Fibroblast of villous mesenchyme (primary cell): ENCODE measurements around the gene NHSL1. TPM values are rescaled to one million over a fixed set of nuclear protein-coding genes. Genes with fewer than 3 reads are reported as not detected.
"Not testable (repeated sequence)": the region's sequence is repeated elsewhere in the genome, so short reads cannot be mapped to it uniquely, and the experiment has no call there.

Source experiments
- DNase-seq: peaks from one replicate; pipeline ENCODE4 v3.0.0-alpha.2; 2010; ENCODE audit warnings: low read depth
- H3K4me3 ChIP-seq: 2 replicates; pipeline ENCODE4 v1.5.1; 2011; ENCODE audit warnings: low read depth, mild to moderate bottlenecking, low read length
- total RNA-seq: library from RNA; depleted of rRNA; stranded (reverse); fragments of >200 nt; gene quantifications from 2 replicates; pipeline ENCODE4 v1.2.3, GENCODE V29; 2012
- TF ChIP-seq, protein P1 (sequence below): IDR thresholded peaks from 2 replicates; pipeline ENCODE4 v1.5.1; 2012; ENCODE audit warnings: low read depth, mild to moderate bottlenecking, low read length; ENCODE audit not compliant: insufficient read depth

Gene NHSL1
- total RNA-seq, 1 donor = 4.7 TPM

DNA sequence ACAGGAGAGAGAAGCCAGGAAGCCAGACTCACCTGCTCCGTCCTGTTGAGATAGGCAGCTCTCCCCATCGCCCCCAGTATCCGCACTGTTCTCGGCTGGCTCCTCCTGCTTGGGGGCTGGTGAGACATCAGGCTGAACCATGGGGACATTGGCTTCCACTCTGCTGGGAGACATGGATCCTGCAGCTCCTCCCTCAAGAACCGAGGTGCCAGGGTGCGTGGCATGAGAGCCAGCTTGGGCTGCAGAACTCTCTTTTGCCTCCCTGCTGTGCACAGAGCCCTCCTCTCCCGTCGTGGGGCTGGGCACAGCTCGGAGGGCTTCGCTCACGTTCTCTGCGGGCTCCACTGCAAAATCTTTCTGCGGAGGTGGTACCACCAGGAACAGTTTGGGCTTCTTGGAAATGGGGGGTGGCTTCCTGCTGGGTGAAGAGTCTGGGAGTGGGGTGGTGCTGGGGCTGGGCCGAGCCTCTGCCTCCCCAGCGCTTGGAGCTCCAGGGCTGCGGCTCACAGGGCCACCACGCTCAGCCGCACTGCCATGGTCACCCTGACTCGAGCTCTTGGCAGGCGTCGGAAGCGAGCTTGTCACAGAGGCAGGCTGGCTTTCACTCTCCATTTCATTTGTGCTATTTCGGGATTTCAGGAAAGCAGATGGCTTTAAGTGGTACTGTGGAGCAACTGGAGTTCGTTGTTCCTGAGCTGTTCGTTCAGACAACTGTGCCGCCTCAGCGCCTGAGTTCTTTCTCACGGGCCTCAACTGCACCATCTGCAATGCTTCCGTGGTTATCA, 68.7 kb downstream of the NHSL1 start:
- TF ChIP-seq, protein P1, sequence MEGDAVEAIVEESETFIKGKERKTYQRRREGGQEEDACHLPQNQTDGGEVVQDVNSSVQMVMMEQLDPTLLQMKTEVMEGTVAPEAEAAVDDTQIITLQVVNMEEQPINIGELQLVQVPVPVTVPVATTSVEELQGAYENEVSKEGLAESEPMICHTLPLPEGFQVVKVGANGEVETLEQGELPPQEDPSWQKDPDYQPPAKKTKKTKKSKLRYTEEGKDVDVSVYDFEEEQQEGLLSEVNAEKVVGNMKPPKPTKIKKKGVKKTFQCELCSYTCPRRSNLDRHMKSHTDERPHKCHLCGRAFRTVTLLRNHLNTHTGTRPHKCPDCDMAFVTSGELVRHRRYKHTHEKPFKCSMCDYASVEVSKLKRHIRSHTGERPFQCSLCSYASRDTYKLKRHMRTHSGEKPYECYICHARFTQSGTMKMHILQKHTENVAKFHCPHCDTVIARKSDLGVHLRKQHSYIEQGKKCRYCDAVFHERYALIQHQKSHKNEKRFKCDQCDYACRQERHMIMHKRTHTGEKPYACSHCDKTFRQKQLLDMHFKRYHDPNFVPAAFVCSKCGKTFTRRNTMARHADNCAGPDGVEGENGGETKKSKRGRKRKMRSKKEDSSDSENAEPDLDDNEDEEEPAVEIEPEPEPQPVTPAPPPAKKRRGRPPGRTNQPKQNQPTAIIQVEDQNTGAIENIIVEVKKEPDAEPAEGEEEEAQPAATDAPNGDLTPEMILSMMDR = no peak
- H3K4me3 ChIP-seq = no peak overlapping the region
- DNase-seq = no peak

DNA sequence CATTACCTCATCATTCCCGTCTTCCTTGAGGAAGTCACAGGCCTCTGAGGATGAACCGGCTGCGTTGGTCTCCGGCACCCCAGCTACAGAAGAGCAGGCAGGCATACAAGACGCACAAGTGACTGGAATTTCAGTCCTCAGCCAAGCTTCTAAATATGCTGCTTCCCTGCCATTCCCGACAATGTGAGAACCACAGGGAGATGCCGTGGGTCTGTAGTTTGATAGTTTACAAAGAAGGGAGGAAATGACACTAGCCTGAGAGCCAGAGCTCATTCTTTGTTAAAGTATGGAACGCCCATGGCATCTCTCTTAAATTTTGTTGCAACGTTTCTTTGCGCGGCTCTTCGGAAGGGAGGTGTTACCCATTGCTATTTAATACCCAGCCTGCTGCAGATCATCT, 69.5 kb downstream of the NHSL1 start:
- no peak for DNase-seq
- TF ChIP-seq, protein P1 = no peak
- H3K4me3 ChIP-seq = no peak overlapping the region

DNA sequence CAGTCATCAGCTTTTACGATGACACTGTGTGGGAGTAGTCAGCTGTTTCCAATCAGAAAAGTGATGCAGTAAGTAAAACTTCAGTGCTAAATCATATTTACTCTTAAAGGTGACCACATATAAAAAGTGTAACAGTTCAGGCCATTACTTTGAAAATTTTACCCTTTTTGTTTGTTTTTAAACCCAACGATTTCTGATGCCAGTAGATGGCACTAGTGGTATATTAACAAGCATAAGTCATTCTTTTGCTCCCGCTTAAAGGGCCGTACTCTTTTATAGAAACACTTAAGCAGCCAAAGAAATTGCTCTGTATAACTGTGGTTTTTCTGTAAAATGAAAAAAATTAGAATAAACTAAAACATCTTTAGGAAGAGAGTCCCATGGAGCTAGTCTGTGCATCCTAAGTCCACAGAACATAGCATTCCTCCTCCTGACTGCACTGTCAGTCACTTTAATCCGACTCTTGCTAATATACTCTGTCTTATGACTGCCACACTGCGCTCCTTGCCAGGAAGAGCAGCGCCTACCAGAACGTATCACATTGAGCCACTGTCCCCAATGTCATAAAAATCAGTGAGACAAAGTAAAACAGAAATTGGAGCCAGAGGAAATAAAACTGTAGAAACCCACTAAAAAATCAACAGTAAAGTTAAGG, 70.2 kb downstream of the NHSL1 start:
- TF ChIP-seq, protein P1 = peak; percentile 60
- H3K4me3 ChIP-seq = no peak overlapping the region
- DNase-seq = peak; percentile 67

DNA sequence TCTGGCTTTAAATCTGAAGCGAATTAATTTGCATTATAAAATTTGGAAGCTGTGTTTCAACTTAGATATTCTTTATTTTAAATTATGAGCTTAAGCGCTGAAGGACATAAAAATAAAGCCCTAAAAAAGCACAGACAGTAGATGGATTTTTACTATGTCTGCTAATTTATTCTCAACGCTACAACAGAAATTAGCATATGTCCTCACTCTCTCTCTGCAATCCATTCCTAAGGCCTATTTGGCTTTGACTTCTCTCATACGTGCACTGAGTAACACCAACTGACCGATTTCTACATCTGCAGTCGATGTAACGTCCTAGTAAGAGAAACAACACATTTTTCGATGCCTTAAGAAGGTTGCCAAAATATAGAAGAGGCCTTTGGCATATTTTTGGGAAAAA, 71.6 kb downstream of the NHSL1 start:
- TF ChIP-seq, protein P1 = no peak
- no peak for DNase-seq
- no peak overlapping the region for H3K4me3 ChIP-seq

DNA sequence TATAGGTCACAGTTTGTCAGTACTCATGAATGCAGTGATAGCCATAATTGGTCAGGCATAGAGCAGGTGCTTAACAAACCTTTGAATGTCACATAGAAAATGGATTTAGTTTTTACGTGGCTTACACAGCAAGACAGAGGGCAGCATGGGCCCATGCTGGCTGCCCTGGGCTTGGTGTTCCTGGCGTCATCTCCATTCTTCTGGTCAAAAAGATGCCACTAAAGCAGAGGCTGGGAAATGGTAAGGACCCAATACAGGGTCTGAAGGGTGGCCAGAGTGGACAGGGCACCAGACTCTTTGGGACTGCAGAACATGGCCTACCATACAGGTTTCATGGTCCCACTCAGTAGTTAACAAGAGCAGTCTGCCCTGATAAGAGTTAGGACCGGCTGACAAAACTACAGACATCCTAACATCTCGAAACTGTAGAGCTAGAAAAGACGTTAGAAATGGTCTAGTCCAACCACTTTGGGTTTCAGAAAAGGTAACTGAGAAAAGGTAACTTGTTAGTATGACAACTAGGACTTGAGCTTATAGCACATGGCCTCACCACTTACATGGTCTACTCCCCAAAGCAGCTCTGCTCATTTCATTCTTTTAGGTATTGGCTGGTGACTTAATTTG, 72.7 kb downstream of the NHSL1 start:
- no peak overlapping the region for H3K4me3 ChIP-seq
- TF ChIP-seq, protein P1 = no peak
- no peak for DNase-seq

DNA sequence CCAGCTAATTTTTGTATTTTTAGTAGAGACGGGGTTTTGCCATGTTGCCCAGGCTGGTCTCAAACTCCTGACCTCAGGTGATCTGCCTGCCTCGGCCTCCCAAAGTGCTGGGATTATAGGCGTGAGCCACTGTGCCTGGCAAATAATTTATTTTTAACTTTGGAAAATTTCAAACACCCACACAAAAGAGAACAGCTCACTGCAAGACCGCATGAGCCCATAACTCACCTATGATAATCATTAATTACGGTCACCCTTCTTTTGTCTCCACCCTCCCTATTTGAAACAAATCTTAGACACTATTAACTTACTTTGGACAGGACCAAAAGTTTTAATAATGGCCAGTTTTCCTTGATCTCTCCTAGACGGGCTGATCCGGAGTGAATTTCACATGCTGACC, 74.0 kb downstream of the NHSL1 start:
- not testable (repeated sequence) for DNase-seq, H3K4me3 ChIP-seq
